ENCODE results near the gene BTBD1. TPM values are rescaled to one million over a fixed set of nuclear protein-coding genes. Genes with fewer than 3 reads are reported as not detected.

Gene BTBD1
- total and polyA plus RNA-seq, 2 donors (not counting 3 experiments of a cell fraction or from before 2014, with no cell fraction given) = 30.8 to 58.0 TPM

GRCh38 chr15:83094583-83094982 is 27.5 kb upstream of the BTBD1 start:
- DNase-seq (ENCODE audit: low read depth, low spot score) (no peak), FAIRE-seq (no peak)
- Histone ChIP-seq H2AFZ (ENCODE audit: low read depth, low read length) (no peak overlapping the region), H3K4me1 (ENCODE audit: control insufficient read depth, extremely low read depth, insufficient read depth, low read length) (peaks cover 12% of the 10 kb centered on the region), H3K4me3 (replicated peaks in 1 of 3; ENCODE audit: insufficient read depth in 1 of 3, low read depth in 1 of 3, low read length in 3 of 3) (no peak overlapping the region), H3K27me3 (ENCODE audit: control insufficient read depth in 2 of 2, insufficient read depth in 2 of 2, low read length in 2 of 2) (no peaks in the 10 kb centered on the region), H3K9me3 (replicated peaks; ENCODE audit: control insufficient read depth, insufficient read depth, low read length) (no peaks in the 10 kb centered on the region), H3K9ac (replicated peaks; ENCODE audit: extremely low read depth, insufficient read depth, low read length) (no peak overlapping the region), H3K36me3 (ENCODE audit: control insufficient read depth in 2 of 2, extremely low read depth in 1 of 2, insufficient read depth in 2 of 2, low read length in 2 of 2) (no peaks in the 10 kb centered on the region), H4K20me1 (replicated peaks; ENCODE audit: control insufficient read depth, extremely low read depth, insufficient read depth, low read length) (no peaks in the 10 kb centered on the region), H3K79me2 (ENCODE audit: control insufficient read depth, insufficient read depth, low read length) (no peaks in the 10 kb centered on the region), H3K4me2 (ENCODE audit: insufficient read depth, low read length) (no peak overlapping the region), H3K27ac (ENCODE audit: insufficient read depth, low read depth, low read length) (no peak overlapping the region), H3K9me1 (replicated peaks; ENCODE audit: control insufficient read depth, extremely low read depth, insufficient read depth, low read length) (no peaks in the 10 kb centered on the region)
- intact Hi-C loops (cut with micrococcal nuclease) = no loop called here
- ChIA-PET POLR2A (no interaction called here), CTCF (interaction anchor here (1.0 kb wide), 2 partner anchors 12 to 32 kb away, joined by 3 to 4 read pairs; partner anchors contain the start of gene TM6SF1)
- no TSS peak for BruUV-seq (replicated peaks)
- dilution Hi-C loops (cut with MboI; ENCODE audit: extremely low pct_ligation_motif_present, low sequenced_read_pairs) = no loop called here
- no peak for TF ChIP-seq JUN (IDR thresholded peaks at IDR 0.05; ENCODE audit: borderline replicate concordance, insufficient read depth, insufficient read length, low read depth)
- no peak for TF ChIP-seq EZH2 (IDR thresholded peaks at IDR 0.05; ENCODE audit: borderline replicate concordance, low read depth, low read length, severe bottlenecking)

DNA sequence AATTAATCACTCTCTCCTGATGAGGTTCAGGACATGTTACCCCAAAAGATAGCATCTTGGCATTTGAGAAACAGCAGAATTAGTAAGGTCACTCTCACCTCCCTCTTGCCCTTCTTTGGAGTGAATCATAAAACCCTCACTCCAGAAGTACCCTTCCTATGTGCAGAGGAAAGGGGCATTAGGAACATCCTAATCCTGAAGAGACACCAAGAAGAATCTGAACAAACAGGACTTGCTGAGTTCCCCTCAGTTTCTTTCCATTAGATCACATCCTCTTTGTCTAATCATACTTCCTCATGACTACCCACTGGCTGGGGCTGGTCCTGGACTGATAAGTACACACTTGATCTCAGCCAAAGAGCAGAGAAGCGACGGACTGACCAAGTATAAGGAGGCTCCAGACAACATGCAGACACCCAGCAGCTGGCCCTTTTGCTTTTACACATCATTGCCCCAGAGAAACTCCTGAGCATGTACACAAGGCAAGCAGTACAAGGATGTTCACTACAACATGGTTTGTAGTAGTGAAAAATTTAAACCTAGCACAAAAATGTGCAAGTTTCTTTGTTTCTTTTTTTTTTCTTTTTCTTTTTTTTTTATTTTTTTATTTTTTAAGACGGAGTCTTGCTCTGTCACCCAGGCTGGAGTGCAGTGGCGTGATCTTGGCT is 25.4 kb upstream of the BTBD1 start:
- Histone ChIP-seq H3K4me2 (ENCODE audit: insufficient read depth, low read length) (peak overlapping the region; percentile 65), H3K4me1 (ENCODE audit: control insufficient read depth, extremely low read depth, insufficient read depth, low read length) (peaks cover 12% of the 10 kb centered on the region), H3K9ac (replicated peaks; ENCODE audit: extremely low read depth, insufficient read depth, low read length) (peak overlapping the region; percentile 53), H3K79me2 (ENCODE audit: control insufficient read depth, insufficient read depth, low read length) (no peaks in the 10 kb centered on the region), H2AFZ (ENCODE audit: low read depth, low read length) (peak overlapping the region; percentile 56), H3K4me3 (replicated peaks in 1 of 3; ENCODE audit: insufficient read depth in 1 of 3, low read depth in 1 of 3, low read length in 3 of 3) (no peak overlapping the region), H3K9me3 (replicated peaks; ENCODE audit: control insufficient read depth, insufficient read depth, low read length) (no peaks in the 10 kb centered on the region), H3K27me3 (ENCODE audit: control insufficient read depth in 2 of 2, insufficient read depth in 2 of 2, low read length in 2 of 2) (no peaks in the 10 kb centered on the region), H3K36me3 (ENCODE audit: control insufficient read depth in 2 of 2, extremely low read depth in 1 of 2, insufficient read depth in 2 of 2, low read length in 2 of 2) (no peaks in the 10 kb centered on the region), H3K27ac (ENCODE audit: insufficient read depth, low read depth, low read length) (peak overlapping the region; percentile 93), H4K20me1 (replicated peaks; ENCODE audit: control insufficient read depth, extremely low read depth, insufficient read depth, low read length) (no peaks in the 10 kb centered on the region), H3K9me1 (replicated peaks; ENCODE audit: control insufficient read depth, extremely low read depth, insufficient read depth, low read length) (no peaks in the 10 kb centered on the region)
- ChIA-PET POLR2A (interaction anchor here (0.9 kb wide), 1 partner anchor 15 kb away, joined by 4 read pairs; the partner anchor contains the start of gene TM6SF1), CTCF (interaction anchor here (1.4 to 1.8 kb wide), 2 partner anchors 16 to 81 kb away, joined by 3 to 5 read pairs; partner anchors contain the start of gene C15orf40)
- BruUV-seq (replicated peaks) = no TSS peak
- FAIRE-seq (peak; percentile 99), DNase-seq (ENCODE audit: low read depth, low spot score) (peak; percentile 95)
- intact Hi-C loops (cut with micrococcal nuclease) = loop anchor here (1.0 kb wide), 4 partner anchors 16 to 81 kb away; partner anchors contain the start of genes BTBD1 and C15orf40
- no peak for TF ChIP-seq MYC (IDR thresholded peaks at IDR 0.05; ENCODE audit: low read depth, low read length)
- TF ChIP-seq, protein P1, sequence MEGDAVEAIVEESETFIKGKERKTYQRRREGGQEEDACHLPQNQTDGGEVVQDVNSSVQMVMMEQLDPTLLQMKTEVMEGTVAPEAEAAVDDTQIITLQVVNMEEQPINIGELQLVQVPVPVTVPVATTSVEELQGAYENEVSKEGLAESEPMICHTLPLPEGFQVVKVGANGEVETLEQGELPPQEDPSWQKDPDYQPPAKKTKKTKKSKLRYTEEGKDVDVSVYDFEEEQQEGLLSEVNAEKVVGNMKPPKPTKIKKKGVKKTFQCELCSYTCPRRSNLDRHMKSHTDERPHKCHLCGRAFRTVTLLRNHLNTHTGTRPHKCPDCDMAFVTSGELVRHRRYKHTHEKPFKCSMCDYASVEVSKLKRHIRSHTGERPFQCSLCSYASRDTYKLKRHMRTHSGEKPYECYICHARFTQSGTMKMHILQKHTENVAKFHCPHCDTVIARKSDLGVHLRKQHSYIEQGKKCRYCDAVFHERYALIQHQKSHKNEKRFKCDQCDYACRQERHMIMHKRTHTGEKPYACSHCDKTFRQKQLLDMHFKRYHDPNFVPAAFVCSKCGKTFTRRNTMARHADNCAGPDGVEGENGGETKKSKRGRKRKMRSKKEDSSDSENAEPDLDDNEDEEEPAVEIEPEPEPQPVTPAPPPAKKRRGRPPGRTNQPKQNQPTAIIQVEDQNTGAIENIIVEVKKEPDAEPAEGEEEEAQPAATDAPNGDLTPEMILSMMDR (IDR thresholded peaks at IDR 0.05; ENCODE audit: extremely low read depth in 1 of 2, insufficient read depth in 1 of 2, low read depth in 1 of 2, low read length in 2 of 2) = no peak
- no peak for TF ChIP-seq EZH2 (IDR thresholded peaks at IDR 0.05; ENCODE audit: borderline replicate concordance, low read depth, low read length, severe bottlenecking)
- peak; percentile 94 for TF ChIP-seq GATA2 (IDR thresholded peaks at IDR 0.05; ENCODE audit: insufficient read depth, insufficient read length, low read depth, low read length)
- peak; percentile 84 for TF ChIP-seq POLR2A (IDR thresholded peaks at IDR 0.05; ENCODE audit: low read depth, low read length)
- peak; percentile 87 for TF ChIP-seq POLR2AphosphoS5 (IDR thresholded peaks at IDR 0.05; ENCODE audit: insufficient read depth, low read depth, low read length)
- TF ChIP-seq FOS (IDR thresholded peaks at IDR 0.05; ENCODE audit: borderline replicate concordance, insufficient read depth, low read length) = peak; percentile 72
- TF ChIP-seq, protein P2, sequence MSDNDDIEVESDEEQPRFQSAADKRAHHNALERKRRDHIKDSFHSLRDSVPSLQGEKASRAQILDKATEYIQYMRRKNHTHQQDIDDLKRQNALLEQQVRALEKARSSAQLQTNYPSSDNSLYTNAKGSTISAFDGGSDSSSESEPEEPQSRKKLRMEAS (IDR thresholded peaks at IDR 0.05; ENCODE audit: insufficient read depth, insufficient read length) = no peak
- TF ChIP-seq JUN (IDR thresholded peaks at IDR 0.05; ENCODE audit: borderline replicate concordance, insufficient read depth, insufficient read length, low read depth) = peak; percentile 78
- dilution Hi-C loops (cut with MboI; ENCODE audit: extremely low pct_ligation_motif_present, low sequenced_read_pairs) = no loop called here
